Medulla oblongata (tissue), 1 donor: ENCODE results near the gene MCEMP1.

Experiments used
- DNase-seq: peaks from one replicate; pipeline ENCODE4 v3.0.0-alpha.2; 2015; ENCODE audit errors: extremely low spot score

MCEMP1 gene

GRCh38 chr19:7676854-7677253 is at the start of gene MCEMP1:
TSS of gene MCEMP1 (plus strand) at chr19:7677090. CDS start at chr19:7677121, 31 bp downstream.
- DNase-seq = no peak

DNA sequence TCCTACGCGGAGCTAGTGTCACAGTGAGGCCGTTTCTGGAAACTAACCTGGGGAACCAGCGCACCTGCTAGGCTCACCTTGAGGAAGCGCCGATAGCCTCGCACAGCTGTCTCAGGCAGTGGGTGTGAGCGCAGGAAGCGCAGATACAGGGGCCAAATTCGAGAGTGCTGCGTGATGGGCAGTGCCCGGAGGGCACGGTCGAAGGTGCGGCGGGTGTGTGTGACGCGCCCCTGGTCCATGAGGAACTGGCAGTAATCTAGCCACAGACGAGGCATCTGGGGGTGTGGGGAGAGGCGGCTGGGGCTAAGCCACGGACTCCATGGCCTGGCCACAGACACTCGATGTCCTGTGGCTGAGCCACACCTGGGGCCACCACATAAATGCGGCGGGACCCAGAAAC is 49.7 kb upstream of the MCEMP1 start:
- DNase-seq = no peak

- DNase-seq = no peak
Observed at GRCh38 chr19:7628589-7629311, 48.1 kb upstream of the MCEMP1 start.

DNA sequence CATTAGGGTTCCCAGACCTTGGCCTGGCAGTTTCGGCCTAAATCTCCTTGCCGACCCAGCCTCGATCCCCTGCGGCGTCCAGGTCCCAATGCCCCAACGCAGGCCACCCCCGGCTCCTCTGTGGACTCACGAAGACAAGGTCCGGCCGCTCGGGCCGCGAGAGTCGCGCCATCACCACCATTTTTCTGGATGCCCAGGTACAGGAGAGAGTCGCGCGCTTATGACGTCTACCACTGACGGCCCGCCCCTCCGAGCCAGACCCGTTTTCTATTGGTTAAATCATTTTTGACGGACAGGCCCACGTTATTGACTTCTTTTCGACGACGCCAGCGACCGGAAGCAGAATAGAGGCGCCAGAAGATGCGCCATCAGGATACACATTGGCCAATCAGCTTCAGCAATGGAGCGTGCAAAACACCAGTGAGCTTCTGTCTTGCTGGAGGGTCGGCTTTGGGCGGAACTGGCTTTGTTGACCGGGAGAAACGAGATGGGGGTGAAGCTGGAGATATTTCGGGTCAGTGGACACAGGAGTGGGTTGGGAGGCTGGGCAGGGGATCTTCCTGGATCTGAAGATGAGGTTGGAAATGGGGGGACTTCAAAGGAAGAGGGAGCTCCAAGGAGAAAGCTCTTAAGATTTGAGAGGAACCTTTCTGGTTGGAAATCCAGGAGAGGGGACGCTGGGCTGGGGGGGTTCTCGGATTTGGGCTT is 47.4 kb upstream of the MCEMP1 start, which contains the start of the genes PET100 and XAB2:
Gene PET100, plus strand, starts transcription at position 447 of the 708 bp plus-strand sequence. Its CDS starts 41 bp downstream, at position 488.
Gene XAB2, minus strand, starts transcription at position 199 of the 708 bp plus-strand sequence. Its CDS starts 18 bp downstream, at position 181.
- DNase-seq = peak; percentile 99

DNA sequence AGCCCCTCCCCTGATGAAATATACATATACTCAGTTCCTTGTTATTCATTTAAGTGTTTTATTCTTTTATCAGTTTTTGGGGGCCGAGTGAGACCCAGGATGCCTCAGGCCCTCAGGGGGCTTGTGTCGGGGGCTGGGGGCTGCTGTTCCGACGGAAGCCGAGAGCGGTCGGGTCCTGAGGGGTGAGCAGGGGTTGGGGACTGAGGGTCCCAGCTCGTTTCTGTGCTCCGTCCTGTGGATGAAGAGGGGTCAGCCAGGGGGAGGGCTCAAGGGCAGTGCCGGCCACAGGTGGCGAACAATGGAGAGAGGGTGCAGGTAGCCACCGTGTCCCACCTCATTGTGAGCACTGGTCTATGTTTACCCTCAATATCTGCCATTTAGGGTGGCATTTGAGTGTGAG is 45.3 kb upstream of the MCEMP1 start:
- no peak for DNase-seq

GRCh38 chr19:7632340-7633203 is 44.3 kb upstream of the MCEMP1 start:
- no peak for DNase-seq

DNA sequence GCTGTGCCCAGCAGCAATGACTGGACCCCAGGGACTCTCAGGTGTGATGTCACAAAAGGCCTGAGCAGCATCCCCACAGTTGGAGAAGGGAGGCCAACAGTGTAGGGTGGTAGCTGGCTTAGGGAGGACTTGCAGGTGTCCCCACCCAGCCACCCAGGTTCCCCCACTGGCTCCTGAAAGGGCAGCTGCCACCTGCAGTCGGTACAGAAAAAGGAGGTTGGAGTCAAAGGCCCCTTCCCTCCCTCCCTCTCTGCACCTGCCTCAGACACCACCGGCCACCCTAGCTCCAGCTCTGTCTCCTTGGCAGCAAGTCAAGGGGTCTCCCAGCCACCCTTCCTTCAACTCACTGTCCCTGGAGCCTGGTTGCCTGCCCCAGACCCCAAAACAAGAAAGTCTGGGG is 43.2 kb upstream of the MCEMP1 start, which contains the start of gene PCP2:
Gene PCP2, minus strand, starts transcription at position 22 of the 400 bp plus-strand sequence. CDS start 262 bp downstream, outside the sequence.
- no peak for DNase-seq

DNA sequence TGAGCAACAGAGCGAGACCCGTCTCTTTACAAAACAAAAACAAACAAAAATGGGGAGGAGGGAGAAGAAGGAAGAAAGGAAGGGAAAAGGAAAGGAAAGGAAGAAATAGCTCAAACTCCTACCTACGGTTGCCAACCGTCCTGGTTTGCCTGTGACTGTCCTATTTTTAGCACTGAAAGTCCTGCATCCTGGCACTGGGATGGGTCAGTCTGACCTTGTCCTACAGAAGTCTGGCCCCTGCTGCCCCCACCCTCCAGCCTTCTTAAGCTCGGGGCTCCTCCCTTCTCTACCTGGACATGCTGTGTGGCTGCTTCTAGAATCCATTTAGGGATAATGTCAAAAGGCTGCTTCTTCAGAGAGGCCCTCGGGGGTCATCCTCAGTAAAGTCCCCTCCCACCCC is 41.2 kb upstream of the MCEMP1 start:
- no peak for DNase-seq

- no peak for DNase-seq
Observed at GRCh38 chr19:7636317-7636690, 40.6 kb upstream of the MCEMP1 start.

DNA sequence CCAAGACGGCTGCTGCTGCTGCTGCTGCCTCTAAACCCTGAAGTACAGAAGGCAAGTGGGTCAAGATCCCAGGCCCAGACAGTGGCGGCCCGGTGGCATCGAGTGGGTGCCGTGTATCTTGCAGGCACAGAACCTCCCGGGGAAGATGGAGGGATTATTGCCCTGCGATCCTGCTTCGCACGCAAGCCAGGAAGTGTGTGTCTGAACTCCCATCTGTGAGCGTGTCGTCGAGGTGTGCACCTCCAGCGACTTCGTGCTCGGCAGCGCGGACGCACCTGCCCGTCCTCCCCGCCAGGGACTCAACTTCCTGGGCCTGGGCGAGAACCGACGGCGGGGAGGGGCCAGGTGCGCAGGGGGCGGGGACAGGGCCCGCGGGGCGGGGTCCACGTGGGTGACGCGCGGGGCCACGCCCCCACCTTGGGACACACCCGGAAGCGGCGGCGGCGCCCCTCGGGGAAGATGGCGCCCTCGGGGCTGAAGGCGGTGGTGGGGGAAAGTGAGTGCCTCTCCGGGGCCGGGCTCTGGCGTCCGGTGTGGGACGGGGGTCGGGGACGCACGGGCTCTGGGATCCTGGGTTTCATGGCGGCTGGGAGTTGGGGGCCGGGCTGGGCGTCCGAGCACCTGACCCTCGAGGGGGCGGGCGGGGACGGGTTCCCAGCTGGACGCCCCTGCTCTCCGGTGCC is 40.1 kb upstream of the MCEMP1 start, which contains the start of gene STXBP2:
Gene STXBP2, plus strand, starts transcription at position 420 of the 683 bp plus-strand sequence. Its CDS starts 40 bp downstream, at position 460.
- no peak for DNase-seq

- DNase-seq = no peak
Observed at GRCh38 chr19:7637374-7638256, 39.3 kb upstream of the MCEMP1 start.

DNA sequence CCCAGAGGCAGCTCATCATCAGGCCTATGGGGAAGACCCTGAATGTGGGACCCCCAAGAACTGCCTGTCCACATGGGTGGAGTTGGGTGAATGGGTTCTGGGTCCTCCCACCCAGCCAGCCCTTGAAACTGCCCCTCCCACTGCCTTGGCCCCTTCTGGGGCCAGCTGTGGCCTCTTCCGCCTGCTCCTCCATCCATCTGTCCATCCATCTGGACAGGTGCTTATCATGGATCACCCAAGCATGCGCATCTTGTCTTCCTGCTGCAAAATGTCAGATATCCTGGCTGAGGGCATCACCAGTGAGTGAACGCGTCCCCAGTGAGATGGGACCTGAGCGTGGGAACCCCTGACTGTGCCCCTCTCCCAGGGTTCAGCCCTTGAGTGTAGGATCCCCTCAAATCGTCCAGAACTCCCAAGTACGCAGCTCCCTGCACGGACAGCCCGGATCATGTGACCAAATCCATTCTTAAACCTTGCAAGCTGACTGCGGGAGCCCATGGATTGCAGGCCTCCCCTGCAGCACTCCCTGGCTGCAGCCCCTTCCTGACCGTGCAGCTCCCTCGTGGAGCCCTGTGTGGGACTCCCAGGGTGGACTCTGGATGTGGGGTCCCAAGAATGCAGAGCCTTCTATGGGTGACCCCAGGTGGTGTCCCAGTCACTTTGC is 38.0 kb upstream of the MCEMP1 start:
- no peak for DNase-seq

DNA sequence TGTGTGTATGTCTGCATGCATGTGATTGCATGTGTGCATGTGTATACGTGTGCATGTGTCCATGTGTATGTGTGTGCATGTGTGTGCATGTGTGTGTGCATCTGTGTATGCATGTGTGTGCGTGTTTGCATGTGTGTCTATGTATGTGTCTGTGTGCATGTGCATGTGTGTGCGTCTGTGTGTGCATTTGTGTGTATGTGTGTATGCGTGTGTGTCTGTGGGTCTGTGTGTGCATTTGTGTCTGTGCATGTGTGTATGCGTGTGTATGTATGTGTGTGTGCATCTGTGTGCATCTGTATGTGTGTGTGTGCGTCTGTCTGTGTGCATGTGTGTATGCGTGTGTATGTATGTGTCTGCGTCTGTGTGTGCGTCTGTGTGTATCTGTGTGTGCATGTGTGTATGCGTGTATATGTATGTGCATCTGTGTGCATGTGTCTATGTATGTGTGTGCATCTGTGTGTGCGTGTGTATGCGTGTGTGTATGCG is 37.0 kb upstream of the MCEMP1 start:
- DNase-seq = no peak

GRCh38 chr19:7640803-7641202 is 36.1 kb upstream of the MCEMP1 start:
- DNase-seq = no peak

DNA sequence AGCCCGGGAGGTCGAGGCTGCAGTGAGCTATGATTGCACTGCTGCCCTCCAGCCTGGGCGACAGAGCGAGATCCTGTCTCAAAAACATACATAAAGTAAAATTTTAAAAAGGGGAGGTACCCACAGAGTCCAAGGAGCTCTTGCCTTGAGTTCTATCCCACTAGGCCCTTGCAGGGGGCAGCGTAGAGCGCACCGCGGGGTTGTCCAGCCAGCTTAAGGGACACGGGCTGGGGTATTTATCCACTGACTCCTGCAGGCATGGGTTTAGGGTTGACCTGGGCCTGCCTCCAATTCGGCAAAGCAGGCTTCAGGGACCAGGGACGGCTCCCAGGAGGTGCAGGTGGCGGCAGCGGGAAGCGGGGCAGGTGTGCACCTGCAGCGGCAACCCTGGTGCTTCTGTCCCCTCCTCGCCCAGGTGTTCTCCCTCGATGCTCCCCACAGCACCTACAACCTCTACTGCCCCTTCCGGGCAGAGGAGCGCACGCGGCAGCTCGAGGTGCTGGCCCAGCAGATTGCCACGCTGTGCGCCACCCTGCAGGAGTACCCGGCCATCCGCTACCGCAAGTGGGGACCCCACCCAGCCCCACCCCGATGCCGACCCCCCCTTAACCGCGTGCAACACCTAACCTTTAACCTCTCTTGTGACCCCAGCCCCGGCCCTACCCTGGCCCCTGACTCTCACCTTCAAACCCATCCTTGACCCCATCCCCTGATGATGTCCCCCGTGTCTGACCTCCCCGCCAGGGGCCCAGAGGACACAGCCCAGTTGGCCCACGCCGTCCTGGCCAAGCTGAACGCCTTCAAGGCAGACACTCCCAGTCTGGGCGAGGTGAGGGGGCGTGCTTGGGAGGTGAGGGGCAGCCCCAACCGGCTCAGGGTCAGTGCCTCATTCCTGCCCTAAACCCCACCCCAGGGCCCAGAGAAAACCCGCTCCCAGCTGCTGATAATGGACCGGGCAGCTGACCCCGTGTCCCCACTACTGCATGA is 35.3 kb upstream of the MCEMP1 start:
- no peak for DNase-seq

- DNase-seq = no peak
Observed at GRCh38 chr19:7642295-7643030, 34.4 kb upstream of the MCEMP1 start.

GRCh38 chr19:7643031-7643415 is 33.9 kb upstream of the MCEMP1 start:
- DNase-seq = no peak
